Measurements from ENCODE around the gene RFFL.

The RFFL gene

DNA sequence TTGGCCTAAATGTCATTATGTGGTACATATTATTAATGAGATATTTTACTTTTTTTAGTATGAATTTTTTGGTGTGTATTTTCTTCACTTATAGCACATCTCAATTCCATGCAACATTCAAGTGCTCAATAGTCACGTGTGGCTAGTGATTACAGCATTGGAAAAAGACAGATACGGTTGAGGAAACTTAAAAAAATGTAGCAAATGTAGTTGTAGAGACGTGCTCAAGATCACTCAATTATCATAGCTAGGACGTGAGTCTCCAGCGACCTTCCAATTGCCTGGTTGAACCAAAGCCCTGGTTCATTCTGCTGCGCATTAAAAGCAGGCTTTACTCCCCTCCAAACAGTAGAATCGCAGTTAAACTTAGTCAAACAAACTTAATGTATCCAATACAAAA lies 84.4 kb downstream of the RFFL start:
- in situ Hi-C loops (cut with HindIII; ENCODE audit: low sequenced_read_pairs), result no loop called here

DNA sequence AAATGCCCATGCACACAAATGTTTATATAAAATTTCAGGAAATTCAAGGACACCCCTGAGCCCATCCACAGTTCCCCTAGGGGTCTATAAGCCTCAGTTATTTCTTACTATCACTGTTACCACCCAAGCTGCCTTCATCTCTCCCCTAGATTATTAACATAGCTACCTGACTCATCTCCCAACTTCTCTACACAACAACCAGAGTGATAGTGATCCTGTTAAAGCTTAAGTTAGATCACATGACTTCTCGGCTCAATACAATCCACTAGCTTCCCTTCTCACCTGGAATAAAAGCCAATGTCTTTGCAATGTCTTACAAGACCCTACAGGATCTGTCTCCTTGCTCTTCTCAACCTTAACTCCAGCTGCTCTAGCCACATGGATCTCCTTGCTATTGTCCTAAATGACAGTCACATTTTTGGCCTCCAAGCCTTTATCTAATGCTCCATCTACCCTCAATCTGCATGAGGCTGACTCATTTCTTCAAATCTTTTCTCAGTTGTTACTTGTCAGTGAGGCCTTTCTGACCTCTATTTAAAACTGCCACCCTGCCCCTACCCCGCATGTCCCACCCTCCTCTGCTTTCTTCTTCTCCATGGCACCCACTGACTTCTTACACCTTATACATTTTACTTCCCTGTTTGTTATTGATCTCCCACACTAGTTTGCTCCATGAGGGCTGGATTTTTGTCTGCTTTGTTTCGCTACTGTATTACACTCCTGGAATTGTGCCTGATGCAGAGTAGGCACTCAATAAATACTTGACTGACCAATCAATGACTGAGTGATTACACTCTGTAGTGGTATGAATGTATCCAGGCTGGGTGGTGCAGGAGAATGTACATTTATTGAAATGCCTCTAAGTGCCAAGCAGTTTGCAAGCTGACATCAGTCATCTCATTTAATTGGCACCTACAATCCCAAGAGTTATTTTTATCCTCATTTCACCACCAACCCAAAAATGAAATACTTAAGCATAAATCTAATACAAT lies 88.4 kb downstream of the RFFL start:
- in situ Hi-C loops (cut with HindIII; ENCODE audit: low sequenced_read_pairs), result no loop called here

DNA sequence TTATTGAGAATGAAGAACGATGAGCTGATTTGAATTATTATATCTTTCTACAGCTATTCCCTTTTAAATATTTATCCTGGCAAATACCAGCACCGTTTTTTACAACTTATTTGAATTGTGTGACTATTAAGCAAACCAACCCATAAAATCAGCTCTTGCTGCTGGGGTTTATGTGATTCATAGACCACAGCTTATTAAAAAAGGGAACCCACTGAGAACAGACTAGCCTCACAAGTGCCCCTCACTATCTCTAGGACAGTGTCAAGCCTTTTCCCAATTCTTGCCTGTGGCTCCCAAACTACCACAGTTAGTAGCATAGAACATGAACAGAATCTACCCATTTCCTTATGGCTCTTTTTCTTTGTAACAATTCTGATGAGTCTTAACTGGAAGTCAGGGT lies 89.3 kb downstream of the RFFL start:
- in situ Hi-C loops (cut with HindIII; ENCODE audit: low sequenced_read_pairs), result no loop called here

DNA sequence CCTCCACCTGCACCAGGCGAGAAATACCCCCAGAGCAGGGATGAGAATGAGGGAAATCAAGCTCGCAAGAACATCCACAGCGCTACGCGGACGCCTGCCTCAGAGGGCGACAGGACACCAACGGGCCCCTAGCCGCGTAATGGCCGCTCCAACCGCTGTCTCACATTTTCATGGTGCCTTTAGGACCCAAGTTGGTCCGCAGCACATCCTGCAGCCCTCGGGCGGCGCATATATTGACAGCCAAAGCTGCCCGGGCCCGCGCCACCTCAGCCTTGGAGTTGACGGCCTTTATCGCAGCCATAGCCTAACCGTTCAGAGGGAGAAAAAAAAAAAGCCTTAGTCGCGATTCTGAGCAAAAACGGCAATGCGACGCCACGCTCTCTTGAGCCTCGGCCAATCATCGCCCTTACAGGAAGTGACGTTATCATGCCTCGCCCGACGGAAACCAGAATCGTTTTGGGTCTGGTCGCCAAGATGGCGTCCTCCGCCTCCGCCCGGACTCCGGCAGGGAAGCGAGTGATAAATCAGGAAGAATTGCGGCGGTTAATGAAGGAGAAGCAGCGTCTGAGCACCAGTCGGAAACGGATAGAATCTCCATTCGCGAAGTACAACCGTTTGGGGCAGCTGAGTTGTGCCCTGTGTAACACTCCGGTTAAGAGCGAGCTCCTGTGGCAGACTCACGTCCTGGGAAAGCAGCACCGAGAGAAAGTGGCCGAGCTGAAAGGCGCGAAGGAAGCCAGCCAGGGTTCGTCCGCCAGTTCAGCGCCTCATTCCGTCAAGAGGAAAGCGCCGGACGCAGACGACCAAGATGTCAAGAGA lies 102.2 kb downstream of the RFFL start, which contains the start of the genes CCT6B and ZNF830:
Gene CCT6B (minus strand): TSS at position 368 of the 819 bp plus-strand sequence. CDS start 67 bp downstream, at position 301.
Gene ZNF830 (plus strand): TSS at position 448 of the 819 bp plus-strand sequence. CDS start 27 bp downstream, at position 475.
- in situ Hi-C loops (cut with HindIII; ENCODE audit: low sequenced_read_pairs), result no loop called here

DNA sequence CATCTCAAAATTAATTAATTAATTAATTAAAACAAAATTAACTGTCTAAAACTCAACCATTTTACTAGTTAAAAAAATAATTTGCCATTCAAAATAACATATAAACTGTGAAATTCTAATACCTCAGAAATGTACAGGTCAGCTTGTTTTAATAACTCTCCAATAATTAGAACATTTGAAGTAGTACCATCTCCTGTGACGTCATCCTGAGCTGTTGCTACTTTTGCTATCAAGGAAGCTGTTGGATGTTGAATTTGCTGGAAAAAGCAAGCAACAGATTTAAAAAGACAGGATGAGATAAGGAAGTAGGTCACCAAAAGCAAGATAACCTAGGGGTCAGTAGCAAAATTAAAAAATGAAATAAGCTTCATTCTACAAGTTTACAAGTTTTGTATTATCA lies 105.1 kb downstream of the RFFL start:
- in situ Hi-C loops (cut with HindIII; ENCODE audit: low sequenced_read_pairs), result loop anchor here (10.0 kb wide), 1 partner anchor 124 kb away; no protein-coding TSS in a partner anchor
